SH-SY5Y (cell line): ENCODE results near the gene PRPH.

Experiments
- GATA2 ChIP-seq: IDR thresholded peaks from 2 replicates; pipeline ENCODE4 v1.6.1; 2011; ENCODE audit warnings: mild to moderate bottlenecking, low read depth, low read length
- GATA3 ChIP-seq: IDR thresholded peaks from 2 replicates; pipeline ENCODE4 v1.6.1; 2011; ENCODE audit warnings: low read depth, mild to moderate bottlenecking, low read length, moderate library complexity

DNA sequence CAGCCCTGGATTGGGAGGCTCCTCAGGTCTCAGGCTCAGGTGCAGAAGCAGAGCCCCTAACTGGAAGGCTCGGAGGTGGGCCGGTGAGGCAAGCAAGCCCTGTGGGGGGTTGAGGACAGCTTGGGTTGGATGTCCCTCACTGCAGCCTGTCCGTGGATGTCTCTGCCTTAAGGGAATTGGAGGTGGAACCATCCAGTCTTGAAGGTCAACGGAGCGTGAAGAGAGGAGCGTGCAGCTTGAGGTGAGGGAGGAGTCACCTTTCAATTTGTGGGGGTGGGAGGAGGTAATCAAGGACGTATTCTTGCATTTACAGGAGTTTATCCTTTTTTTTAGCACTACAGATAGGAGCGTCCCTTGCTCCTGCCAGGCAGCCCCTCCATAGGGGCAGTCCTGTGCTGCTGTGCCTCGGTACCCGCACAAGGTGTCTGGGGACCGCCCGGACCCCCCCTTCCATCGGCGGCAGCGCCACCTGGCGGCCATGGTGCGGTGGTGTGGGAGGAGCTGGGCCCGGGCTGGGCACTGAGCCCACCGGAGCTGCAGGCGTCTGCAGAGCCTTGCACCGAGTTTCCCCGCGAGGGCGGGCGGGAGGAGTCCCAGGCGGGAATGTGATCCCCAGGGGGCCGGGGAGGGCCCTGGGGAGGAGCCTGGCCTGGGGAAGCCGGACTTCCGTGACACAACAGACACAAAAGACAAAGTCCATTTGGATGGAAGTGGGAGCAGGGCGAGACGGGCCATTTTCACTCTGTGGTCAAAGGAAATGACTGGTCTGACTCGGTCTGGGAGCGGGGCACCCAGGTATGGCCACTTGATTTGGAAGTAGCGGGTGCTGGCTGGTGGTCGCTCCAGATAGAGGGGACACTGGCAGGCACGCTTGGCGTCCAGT is 52.6 kb downstream of the PRPH start:
- TF ChIP-seq GATA3 (no peak), GATA2 (no peak)
